GM12874 (cell line): ENCODE measurements around the gene DHCR7.

Experiments
- CTCF ChIP-seq: IDR thresholded peaks from 2 replicates; pipeline ENCODE4 v1.5.1; 2011; ENCODE audit warnings: low read depth, mild to moderate bottlenecking, control low read depth, low read length, moderate library complexity; ENCODE audit not compliant: insufficient read depth

Gene DHCR7

GRCh38 chr11:71472357-71472885 lies 24.2 kb upstream of the DHCR7 start:
- TF ChIP-seq CTCF, result no peak

GRCh38 chr11:71470946-71471345 lies 22.8 kb upstream of the DHCR7 start:
- TF ChIP-seq CTCF, result no peak

GRCh38 chr11:71467164-71467563 lies 19.0 kb upstream of the DHCR7 start:
- TF ChIP-seq CTCF, result no peak

GRCh38 chr11:71466358-71466757 lies 18.2 kb upstream of the DHCR7 start:
- TF ChIP-seq CTCF, result no peak

- TF ChIP-seq CTCF, result no peak
Measured at GRCh38 chr11:71465054-71465453, 16.9 kb upstream of the DHCR7 start.

- no peak for TF ChIP-seq CTCF
Measured at GRCh38 chr11:71463331-71464211, 15.4 kb upstream of the DHCR7 start.

- no peak for TF ChIP-seq CTCF
Measured at GRCh38 chr11:71462726-71463125, 14.5 kb upstream of the DHCR7 start.
